ENCODE results near the gene TMPRSS4. TPM values are rescaled to one million over a fixed set of nuclear protein-coding genes. Genes with fewer than 3 reads are reported as not detected.

Gene TMPRSS4
- total RNA-seq, 1 experiment from 2014 or later = 1.4 TPM

- TF ChIP-seq E2F5 (CRISPR knock-in tag; IDR thresholded peaks at IDR 0.05) = no peak
- TF ChIP-seq, protein P1, sequence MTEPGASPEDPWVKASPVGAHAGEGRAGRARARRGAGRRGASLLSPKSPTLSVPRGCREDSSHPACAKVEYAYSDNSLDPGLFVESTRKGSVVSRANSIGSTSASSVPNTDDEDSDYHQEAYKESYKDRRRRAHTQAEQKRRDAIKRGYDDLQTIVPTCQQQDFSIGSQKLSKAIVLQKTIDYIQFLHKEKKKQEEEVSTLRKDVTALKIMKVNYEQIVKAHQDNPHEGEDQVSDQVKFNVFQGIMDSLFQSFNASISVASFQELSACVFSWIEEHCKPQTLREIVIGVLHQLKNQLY (CRISPR knock-in tag; IDR thresholded peaks at IDR 0.05) = no peak
- TF ChIP-seq CREB1 (CRISPR knock-in tag; IDR thresholded peaks at IDR 0.05) = no peak
Measured at GRCh38 chr11:118142081-118142480, 65.2 kb downstream of the TMPRSS4 start (continued).

GRCh38 chr11:118142809-118143208, 65.9 kb downstream of the TMPRSS4 start:
- H3K4me1 Mint-ChIP-seq = peaks cover 19% of the 10 kb centered on the region

DNA sequence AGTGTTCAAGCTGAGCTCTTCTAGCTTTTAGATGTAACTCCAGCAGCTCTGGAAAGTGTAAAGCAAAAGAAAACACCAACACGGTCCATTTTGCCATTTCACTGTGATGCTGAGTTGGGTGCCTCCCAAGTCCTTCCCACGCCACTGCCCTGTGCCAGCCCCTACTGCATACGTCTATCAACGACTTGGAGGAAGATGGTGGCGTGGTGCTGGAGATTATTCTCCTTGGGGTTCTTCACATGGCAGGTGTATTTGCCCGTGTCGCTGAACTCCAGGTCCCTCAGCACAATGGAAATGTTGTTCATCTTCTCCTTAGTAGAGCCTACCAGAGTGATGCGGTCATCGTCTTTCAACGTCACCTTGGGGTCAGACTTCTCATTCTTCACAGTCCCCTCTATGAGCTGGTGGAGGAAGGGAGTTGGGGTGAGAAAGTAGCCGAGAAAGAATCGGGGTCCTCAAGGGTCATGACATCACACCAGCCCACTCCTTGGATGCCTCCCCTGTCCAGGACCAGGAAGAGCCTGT, 66.8 kb downstream of the TMPRSS4 start:
- ATAC-seq (no peak), DNase-seq (ENCODE audit: low spot score) (no peak)
- H3K36me3 Mint-ChIP-seq = no peaks in the 10 kb centered on the region
- peaks cover 47% of the 10 kb centered on the region for H3K27me3 Mint-ChIP-seq (ENCODE audit: low read depth)
- no peaks in the 10 kb centered on the region for H3K9me3 Mint-ChIP-seq
- no peak overlapping the region for H3K4me3 Mint-ChIP-seq
- TF ChIP-seq ZNF138 (CRISPR knock-in tag; conservative IDR thresholded peaks at IDR 0.05) = no peak
- TF ChIP-seq RELA (CRISPR knock-in tag; IDR thresholded peaks at IDR 0.05; ENCODE audit: borderline replicate concordance) = no peak
- no peak for TF ChIP-seq NR3C1 (CRISPR knock-in tag; conservative IDR thresholded peaks at IDR 0.05; ENCODE audit: low read depth)
- no peak for TF ChIP-seq ZBTB21 (CRISPR knock-in tag; IDR thresholded peaks at IDR 0.05; ENCODE audit: borderline replicate concordance)
- no peak for TF ChIP-seq MYBL2 (CRISPR knock-in tag; IDR thresholded peaks at IDR 0.05)
- TF ChIP-seq MXD4 (CRISPR knock-in tag; IDR thresholded peaks at IDR 0.05; ENCODE audit: borderline replicate concordance) = no peak
- TF ChIP-seq, protein P2, sequence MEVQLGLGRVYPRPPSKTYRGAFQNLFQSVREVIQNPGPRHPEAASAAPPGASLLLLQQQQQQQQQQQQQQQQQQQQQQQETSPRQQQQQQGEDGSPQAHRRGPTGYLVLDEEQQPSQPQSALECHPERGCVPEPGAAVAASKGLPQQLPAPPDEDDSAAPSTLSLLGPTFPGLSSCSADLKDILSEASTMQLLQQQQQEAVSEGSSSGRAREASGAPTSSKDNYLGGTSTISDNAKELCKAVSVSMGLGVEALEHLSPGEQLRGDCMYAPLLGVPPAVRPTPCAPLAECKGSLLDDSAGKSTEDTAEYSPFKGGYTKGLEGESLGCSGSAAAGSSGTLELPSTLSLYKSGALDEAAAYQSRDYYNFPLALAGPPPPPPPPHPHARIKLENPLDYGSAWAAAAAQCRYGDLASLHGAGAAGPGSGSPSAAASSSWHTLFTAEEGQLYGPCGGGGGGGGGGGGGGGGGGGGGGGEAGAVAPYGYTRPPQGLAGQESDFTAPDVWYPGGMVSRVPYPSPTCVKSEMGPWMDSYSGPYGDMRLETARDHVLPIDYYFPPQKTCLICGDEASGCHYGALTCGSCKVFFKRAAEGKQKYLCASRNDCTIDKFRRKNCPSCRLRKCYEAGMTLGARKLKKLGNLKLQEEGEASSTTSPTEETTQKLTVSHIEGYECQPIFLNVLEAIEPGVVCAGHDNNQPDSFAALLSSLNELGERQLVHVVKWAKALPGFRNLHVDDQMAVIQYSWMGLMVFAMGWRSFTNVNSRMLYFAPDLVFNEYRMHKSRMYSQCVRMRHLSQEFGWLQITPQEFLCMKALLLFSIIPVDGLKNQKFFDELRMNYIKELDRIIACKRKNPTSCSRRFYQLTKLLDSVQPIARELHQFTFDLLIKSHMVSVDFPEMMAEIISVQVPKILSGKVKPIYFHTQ (CRISPR knock-in tag; IDR thresholded peaks at IDR 0.05) = no peak
- no peak for TF ChIP-seq GTF2I (CRISPR knock-in tag; conservative IDR thresholded peaks at IDR 0.05)
- no peak for TF ChIP-seq GABPB1 (CRISPR knock-in tag; IDR thresholded peaks at IDR 0.05)
- TF ChIP-seq, protein P3, sequence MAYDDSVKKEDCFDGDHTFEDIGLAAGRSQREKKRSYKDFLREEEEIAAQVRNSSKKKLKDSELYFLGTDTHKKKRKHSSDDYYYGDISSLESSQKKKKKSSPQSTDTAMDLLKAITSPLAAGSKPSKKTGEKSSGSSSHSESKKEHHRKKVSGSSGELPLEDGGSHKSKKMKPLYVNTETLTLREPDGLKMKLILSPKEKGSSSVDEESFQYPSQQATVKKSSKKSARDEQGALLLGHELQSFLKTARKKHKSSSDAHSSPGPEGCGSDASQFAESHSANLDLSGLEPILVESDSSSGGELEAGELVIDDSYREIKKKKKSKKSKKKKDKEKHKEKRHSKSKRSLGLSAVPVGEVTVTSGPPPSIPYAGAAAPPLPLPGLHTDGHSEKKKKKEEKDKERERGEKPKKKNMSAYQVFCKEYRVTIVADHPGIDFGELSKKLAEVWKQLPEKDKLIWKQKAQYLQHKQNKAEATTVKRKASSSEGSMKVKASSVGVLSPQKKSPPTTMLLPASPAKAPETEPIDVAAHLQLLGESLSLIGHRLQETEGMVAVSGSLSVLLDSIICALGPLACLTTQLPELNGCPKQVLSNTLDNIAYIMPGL (CRISPR knock-in tag; IDR thresholded peaks at IDR 0.05) = no peak
- no peak for TF ChIP-seq SP1 (CRISPR knock-in tag; conservative IDR thresholded peaks at IDR 0.05)
- TF ChIP-seq, protein P4, sequence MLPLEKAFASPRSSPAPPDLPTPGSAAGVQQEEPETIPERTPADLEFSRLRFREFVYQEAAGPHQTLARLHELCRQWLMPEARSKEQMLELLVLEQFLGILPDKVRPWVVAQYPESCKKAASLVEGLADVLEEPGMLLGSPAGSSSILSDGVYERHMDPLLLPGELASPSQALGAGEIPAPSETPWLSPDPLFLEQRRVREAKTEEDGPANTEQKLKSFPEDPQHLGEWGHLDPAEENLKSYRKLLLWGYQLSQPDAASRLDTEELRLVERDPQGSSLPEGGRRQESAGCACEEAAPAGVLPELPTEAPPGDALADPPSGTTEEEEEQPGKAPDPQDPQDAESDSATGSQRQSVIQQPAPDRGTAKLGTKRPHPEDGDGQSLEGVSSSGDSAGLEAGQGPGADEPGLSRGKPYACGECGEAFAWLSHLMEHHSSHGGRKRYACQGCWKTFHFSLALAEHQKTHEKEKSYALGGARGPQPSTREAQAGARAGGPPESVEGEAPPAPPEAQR (CRISPR knock-in tag; IDR thresholded peaks at IDR 0.05) = no peak
- no peak for TF ChIP-seq ATF1 (CRISPR knock-in tag; IDR thresholded peaks at IDR 0.05)
- no peak for TF ChIP-seq NR1H2 (CRISPR knock-in tag; IDR thresholded peaks at IDR 0.05)
- no peak for TF ChIP-seq EMX1 (CRISPR knock-in tag; IDR thresholded peaks at IDR 0.05)
- no peak for TF ChIP-seq FOXK1 (CRISPR knock-in tag; IDR thresholded peaks at IDR 0.05)
- TF ChIP-seq, protein P5, sequence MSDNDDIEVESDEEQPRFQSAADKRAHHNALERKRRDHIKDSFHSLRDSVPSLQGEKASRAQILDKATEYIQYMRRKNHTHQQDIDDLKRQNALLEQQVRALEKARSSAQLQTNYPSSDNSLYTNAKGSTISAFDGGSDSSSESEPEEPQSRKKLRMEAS (CRISPR knock-in tag; IDR thresholded peaks at IDR 0.05) = no peak
- H3K4me1 Mint-ChIP-seq = peaks cover 28% of the 10 kb centered on the region
- ChIA-PET CTCF (interaction anchor here (0.6 to 9.0 kb wide), 5 partner anchors 12 to 152 kb away, joined by 3 to 153 read pairs (median 3); no protein-coding TSS in a partner anchor), POLR2A (interaction anchor here (1.1 kb wide), 1 partner anchor 27 kb away, joined by 4 read pairs; no protein-coding TSS in a partner anchor)
- no peak overlapping the region for H3K27ac Mint-ChIP-seq

More at GRCh38 chr11:118142809-118143208, 65.9 kb downstream of the TMPRSS4 start:
- Mint-ChIP-seq H3K36me3 (no peaks in the 10 kb centered on the region), H3K4me3 (peak overlapping the region; percentile 37), H3K27me3 (ENCODE audit: low read depth) (peaks cover 43% of the 10 kb centered on the region), H3K9me3 (no peaks in the 10 kb centered on the region), H3K27ac (no peak overlapping the region)
- ATAC-seq (no peak), DNase-seq (ENCODE audit: low spot score) (no peak)
- TF ChIP-seq, protein P6, sequence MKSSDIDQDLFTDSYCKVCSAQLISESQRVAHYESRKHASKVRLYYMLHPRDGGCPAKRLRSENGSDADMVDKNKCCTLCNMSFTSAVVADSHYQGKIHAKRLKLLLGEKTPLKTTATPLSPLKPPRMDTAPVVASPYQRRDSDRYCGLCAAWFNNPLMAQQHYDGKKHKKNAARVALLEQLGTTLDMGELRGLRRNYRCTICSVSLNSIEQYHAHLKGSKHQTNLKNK (CRISPR knock-in tag; IDR thresholded peaks at IDR 0.05) = no peak
- no peak for TF ChIP-seq E2F4 (CRISPR knock-in tag; IDR thresholded peaks at IDR 0.05; ENCODE audit: borderline replicate concordance, low read depth)
- TF ChIP-seq ELF4 (CRISPR knock-in tag; IDR thresholded peaks at IDR 0.05; ENCODE audit: low read depth) = no peak
- no peak for TF ChIP-seq SMAD3 (CRISPR knock-in tag; IDR thresholded peaks at IDR 0.05; ENCODE audit: borderline replicate concordance)
- TF ChIP-seq ZNF317 (CRISPR knock-in tag; IDR thresholded peaks at IDR 0.05; ENCODE audit: borderline replicate concordance, low read depth) = no peak
- CTCF ChIA-PET = interaction anchor here (1.1 to 9.0 kb wide), 3 partner anchors 13 to 38 kb away, joined by 3 to 153 read pairs (median 11); no protein-coding TSS in a partner anchor
- POLR2A ChIA-PET = no interaction called here

Data from WTC11 (cell line).